Measurements from ENCODE around the gene EXOSC2.
A peak's percentile ranks its signal among the peaks of the same experiment; 100 is the strongest.

Gene EXOSC2

DNA sequence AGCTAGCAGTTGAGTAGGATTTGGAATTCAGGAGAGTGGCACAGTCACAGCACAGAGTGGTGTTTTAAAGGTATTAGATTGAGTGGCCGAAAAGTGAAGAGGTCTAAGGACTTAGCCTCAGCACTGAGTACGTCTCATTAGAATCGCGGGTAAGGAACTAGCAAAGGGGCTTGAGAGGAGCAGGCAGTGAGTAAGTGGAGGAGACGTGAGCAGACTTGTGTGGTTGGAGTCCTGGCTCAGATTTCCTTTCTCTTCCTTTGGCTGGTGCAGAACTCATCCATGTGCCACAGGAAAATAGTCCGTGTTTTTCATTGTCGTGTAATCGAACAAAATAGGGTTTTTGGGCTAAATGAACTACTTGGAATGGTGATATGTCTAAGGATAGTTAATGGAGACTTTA, 3.4 kb downstream of the EXOSC2 start:
- TF ChIP-seq, protein P1, sequence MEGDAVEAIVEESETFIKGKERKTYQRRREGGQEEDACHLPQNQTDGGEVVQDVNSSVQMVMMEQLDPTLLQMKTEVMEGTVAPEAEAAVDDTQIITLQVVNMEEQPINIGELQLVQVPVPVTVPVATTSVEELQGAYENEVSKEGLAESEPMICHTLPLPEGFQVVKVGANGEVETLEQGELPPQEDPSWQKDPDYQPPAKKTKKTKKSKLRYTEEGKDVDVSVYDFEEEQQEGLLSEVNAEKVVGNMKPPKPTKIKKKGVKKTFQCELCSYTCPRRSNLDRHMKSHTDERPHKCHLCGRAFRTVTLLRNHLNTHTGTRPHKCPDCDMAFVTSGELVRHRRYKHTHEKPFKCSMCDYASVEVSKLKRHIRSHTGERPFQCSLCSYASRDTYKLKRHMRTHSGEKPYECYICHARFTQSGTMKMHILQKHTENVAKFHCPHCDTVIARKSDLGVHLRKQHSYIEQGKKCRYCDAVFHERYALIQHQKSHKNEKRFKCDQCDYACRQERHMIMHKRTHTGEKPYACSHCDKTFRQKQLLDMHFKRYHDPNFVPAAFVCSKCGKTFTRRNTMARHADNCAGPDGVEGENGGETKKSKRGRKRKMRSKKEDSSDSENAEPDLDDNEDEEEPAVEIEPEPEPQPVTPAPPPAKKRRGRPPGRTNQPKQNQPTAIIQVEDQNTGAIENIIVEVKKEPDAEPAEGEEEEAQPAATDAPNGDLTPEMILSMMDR (IDR thresholded peaks at IDR 0.05; ENCODE audit: insufficient read depth, missing control alignments): no peak
- no peak for FAIRE-seq
- no peak for DNase-seq (ENCODE audit: insufficient read length, low spot score)

DNA sequence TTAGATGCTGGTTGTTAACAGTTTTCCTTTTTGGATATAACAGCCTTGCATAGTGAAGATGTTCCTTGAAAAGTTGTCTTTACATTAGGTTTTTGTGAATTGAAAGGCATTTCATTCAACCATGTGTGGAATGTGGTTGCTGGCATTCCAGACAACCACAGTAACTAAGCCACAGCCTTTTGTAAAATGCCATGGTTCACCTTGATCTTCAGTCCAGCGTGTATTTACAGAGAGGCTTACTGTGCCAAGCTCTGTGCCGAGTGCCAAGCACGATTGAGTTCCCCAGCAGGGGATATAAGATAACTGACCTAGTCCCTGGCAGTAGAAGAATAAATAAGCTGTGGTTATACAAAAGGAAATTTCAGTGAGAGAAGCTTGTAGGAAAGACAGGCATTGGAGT, 4.9 kb downstream of the EXOSC2 start:
- FAIRE-seq (no peak), DNase-seq (ENCODE audit: insufficient read length, low spot score) (no peak)
- TF ChIP-seq, protein P1 (IDR thresholded peaks at IDR 0.05; ENCODE audit: insufficient read depth, missing control alignments): no peak

DNA sequence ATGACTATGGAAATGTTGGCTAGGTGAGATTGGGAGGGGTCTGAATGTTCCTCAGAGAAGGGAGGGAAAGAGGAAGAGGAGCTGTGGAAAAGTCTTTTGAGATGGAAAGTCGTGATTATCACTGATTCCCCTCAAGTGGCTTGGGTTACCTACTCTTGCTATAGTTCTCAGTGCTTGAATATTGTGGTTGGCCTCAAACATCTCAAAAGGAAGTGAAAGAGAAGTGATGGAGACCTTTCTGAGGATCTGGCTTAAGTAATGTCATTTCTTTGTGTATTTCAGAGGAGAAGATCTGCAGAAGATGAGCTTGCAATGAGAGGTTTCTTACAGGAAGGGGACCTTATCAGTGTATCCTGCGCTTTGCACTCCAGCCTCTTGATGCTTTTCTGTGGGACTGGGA, 5.5 kb downstream of the EXOSC2 start:
- no peak for DNase-seq (ENCODE audit: insufficient read length, low spot score)
- TF ChIP-seq, protein P1 (IDR thresholded peaks at IDR 0.05; ENCODE audit: insufficient read depth, missing control alignments): no peak
- FAIRE-seq: no peak

DNA sequence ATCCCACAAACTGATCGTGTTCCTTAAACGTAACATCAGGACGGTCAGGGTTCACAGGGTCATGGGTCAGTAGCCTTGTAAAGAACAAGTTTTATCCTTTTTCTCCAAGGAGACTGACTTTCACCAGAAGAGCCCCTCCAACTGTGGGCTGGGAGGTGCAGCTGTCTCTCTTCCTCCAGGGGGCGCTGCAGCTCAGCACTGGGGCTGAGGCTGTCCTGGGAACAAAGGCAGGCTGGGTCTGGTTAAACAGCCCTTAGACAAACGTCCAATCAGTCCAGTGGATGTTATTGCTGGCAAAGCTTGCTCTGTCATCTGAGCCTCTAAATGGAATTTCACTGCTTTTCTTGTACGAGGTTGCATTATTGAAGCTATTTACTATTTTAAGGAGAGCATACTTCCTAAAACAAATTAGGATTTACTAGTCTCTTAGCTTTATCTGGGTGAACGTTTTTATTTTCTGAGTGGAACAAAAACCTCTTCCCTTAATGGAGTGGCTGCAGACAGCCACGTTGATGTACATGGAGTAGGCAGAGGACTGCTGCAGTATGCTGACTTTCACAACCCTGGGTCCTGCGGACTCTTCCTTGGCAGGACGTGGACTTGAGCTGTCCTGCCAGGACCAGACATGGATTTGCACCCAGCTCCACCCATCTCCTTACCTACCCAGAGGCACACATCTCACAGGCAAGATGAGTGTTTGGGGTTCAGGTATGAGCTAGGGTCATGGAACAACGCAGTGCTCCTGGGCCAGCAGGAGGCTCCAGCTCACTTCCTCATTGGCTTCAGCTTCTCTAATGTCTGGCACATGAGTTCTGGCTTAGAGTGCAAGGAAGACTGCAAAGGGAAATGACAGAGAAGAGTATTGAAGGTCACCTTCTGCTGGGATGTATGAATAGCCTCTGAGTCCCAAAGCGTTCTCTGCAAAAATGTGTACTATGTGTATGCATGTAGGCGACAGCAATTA, 7.8 kb downstream of the EXOSC2 start:
- FAIRE-seq: no peak
- DNase-seq (ENCODE audit: insufficient read length, low spot score): no peak
- TF ChIP-seq, protein P1 (IDR thresholded peaks at IDR 0.05; ENCODE audit: insufficient read depth, missing control alignments): peak; percentile 90

DNA sequence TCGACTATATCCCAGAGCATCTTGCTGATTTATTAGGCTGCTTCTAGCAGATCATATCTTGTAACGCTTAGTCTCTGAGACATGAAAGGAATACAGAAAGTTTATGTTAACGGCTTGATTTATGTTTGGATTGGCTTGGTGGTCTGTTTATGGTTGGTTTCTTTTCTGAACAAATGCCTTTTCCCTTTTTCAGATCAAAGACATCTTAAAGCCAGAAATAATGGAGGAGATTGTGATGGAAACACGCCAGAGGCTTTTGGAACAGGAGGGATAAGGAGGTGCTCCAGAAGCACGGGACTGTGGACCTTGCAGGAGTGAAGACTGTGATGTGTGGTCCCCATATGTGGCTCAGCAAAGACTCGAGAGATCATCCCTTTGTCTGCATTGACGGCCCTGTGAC, 9.9 kb downstream of the EXOSC2 start:
- DNase-seq (ENCODE audit: insufficient read length, low spot score) (no peak), FAIRE-seq (no peak)
- TF ChIP-seq, protein P1 (IDR thresholded peaks at IDR 0.05; ENCODE audit: insufficient read depth, missing control alignments): no peak

DNA sequence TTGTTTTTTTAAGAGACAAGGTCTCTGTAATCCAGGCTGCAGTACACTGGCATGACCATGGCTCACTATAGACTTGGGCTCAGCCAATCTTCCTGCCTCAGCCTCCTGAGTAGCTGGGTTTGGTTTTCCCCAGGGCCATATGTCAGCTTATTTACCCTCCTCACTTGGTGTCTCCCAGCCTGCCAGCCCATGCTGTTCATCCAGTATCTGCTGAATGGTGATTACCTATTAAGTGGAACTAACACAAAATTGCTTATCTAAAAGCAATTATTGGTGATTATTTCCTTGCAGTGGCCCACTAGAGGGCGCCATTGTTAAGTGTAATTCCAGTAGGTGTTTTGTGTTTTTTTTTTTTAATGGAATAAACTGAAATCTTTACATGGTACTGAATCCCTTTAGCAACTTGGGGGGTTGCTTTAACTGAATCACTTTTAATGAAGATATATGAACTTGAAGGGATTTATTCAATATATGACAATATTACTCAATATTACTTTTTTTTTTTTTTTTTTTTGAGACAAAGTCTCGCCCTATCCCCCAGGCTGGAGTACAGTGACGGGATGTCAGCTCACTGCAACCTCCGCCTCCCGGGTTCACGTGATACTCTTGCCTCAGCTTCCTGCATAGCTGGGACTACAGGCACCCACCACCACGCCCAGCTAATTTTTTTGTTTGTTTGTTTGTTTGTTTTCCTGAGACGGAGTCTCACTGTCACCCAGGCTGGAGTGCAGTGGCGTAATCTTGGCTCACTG, 13.8 kb downstream of the EXOSC2 start:
- DNase-seq (ENCODE audit: insufficient read length, low spot score) (no peak), FAIRE-seq (no peak)
- TF ChIP-seq, protein P1 (IDR thresholded peaks at IDR 0.05; ENCODE audit: insufficient read depth, missing control alignments): peak; percentile 82
